Right ventricle myocardium inferior (tissue), 1 donor: ENCODE data around the gene ZBTB16. TPM values are rescaled to one million over a fixed set of nuclear protein-coding genes. Genes with fewer than 3 reads are reported as not detected.
A peak's percentile ranks its signal among the peaks of the same experiment; 100 is the strongest.

ENCODE experiments used
- ATAC-seq: fragments of 200-7000 bp; cut with Tn5 transposase; one replicate; pipeline ENCODE4 v1.9.1; 2020; ENCODE audit warnings: mild to moderate bottlenecking, moderate library complexity
- DNase-seq: peaks from one replicate; pipeline ENCODE4 v3.0.0; 2021; ENCODE audit errors: missing footprints
- intact Hi-C: fragments of 100-400 bp; cut with DNase I; formaldehyde crosslinking; loops from one replicate; pipeline ENCODE4 v1.11.0; 2022
- total RNA-seq: library from RNA; stranded (reverse); fragmentation: NEBNext Ultra II Directional; extraction: Animal tissue kit (Norgen Biotek cat#: 25700); gene quantifications from one replicate; pipeline ENCODE4 v1.2.1, GENCODE V29; 2021
- donor health status: DM: no; HTN: yes; CAD: no; lungs with severe emphysema.

The ZBTB16 gene
- total RNA-seq, 1 donor from 2014 or later: 78.1 TPM

DNA sequence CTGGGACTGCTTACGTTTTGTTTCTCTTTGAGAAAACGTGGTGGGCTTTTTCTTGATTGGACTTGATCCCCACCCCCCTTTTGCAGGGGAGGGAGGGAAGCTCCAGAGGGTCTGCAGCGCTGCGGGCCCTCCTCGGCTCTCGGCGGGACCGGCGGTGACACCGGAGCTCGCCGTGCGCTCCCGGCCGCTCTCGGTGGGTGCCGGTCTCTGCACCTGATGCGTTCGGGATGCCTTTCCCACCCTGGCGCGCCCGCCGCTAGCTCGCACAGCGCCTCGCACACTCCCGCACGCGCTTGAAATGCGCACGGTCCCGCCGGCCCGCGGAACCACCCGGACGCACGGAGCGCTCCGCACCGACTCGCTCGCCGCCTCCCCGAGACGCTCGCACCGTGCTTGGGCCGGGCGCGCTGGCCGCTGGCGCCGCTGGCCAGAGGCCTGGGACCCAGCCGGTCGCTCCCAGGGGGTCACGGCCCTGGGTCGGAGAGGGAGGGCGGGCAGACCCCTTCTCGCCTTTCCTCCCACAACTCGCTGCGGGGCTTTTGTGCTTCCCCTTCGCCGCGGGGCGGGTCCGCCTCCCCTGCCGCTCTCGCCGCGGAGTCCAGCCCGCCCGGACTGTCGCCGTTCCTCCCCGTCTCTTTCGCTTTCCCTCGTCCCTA lies 1.0 kb downstream of the ZBTB16 start:
- intact Hi-C loops: loop anchor here (5.0 kb wide), 1 partner anchor 67 kb away; no protein-coding TSS in a partner anchor
- ATAC-seq: peak; percentile 24
- peak; percentile 79 for DNase-seq

DNA sequence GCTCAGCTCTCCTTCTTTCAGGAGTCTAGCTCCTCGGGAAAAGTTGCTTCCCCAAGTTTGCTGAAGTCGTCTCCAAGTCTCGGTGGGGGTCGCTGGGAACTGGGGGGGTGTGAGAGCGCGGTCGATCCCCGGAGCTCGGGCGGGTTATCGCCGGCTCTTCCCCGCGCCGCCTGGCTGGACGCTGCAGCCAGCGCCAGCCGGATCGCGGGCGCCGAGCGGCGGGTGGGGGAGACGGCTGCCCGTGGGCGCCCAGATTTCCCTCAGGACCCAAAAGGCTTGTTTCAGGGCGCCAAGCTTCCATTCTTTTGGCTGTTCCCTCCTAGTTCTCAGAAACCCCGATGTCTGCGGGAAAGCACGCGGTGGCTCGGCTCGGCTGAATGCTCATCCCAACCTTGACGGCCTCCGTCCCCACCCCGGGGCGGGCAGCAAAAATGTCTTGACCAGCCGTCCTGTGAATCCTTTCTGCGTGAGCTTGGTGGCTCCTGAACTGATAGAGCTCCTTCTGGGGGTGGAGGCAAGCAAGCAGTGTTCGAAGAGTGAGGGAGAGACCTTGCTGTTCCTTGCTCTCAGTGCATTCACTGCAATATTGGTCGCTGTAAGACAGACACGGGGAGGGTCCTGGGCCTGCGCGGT lies 1.7 kb downstream of the ZBTB16 start:
- intact Hi-C loops: loop anchor here (5.0 kb wide), 1 partner anchor 66 kb away; no protein-coding TSS in a partner anchor
- ATAC-seq (no peak), DNase-seq (no peak)

DNA sequence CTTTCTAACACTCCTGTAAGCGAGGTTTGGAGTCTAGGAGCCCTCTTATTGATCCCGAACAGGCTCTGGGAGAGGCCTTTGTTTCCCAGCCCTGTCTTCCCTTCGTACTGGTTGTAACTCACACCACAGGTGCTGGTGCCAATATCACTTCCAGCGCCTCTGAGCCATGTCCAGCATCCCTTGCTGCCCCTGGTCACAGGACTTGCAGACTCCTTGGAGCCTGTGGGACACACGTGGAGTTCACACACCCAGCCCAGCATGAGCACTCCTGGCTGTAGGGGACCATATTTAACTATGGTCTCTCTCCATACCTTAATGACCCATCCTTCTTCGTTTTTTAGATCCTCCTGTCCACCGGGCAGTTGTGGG lies 2.2 kb downstream of the ZBTB16 start:
- no peak for ATAC-seq
- intact Hi-C loops: loop anchor here (5.0 kb wide), 1 partner anchor 66 kb away; no protein-coding TSS in a partner anchor
- no peak for DNase-seq

DNA sequence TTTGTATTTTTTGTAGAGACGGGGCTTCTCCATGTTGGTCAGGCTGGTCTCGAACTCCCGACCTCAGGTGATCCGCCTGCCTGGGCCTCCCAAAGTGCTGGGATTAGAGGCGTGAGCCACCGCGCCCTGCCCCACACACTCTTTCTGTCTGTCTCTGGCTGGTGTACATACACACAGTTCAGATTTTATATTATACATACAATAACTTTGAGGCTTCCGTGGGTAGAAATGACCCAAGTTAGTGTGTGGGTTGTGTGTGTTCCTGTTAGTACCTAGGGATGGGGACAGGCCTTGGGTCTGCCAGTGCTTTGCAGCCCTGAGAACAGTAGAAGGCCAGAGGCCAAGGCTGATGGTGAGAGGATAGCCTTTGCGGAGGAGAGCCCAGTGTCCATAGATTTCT lies 2.8 kb downstream of the ZBTB16 start:
- intact Hi-C loops: loop anchor here (5.0 kb wide), 1 partner anchor 65 kb away; no protein-coding TSS in a partner anchor
- no peak for DNase-seq
- no peak for ATAC-seq

DNA sequence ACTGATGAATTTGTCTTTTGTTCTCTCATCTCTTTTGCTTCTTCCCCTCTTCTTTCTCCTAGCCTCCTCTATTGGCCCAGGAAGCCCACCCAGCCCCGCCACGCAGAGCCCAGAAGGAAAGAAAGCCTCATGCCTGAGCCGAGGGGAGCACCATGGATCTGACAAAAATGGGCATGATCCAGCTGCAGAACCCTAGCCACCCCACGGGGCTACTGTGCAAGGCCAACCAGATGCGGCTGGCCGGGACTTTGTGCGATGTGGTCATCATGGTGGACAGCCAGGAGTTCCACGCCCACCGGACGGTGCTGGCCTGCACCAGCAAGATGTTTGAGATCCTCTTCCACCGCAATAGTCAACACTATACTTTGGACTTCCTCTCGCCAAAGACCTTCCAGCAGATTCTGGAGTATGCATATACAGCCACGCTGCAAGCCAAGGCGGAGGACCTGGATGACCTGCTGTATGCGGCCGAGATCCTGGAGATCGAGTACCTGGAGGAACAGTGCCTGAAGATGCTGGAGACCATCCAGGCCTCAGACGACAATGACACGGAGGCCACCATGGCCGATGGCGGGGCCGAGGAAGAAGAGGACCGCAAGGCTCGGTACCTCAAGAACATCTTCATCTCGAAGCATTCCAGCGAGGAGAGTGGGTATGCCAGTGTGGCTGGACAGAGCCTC lies 3.8 kb downstream of the ZBTB16 start:
- ATAC-seq (peak; percentile 6), DNase-seq (no peak)
- intact Hi-C loops: loop anchor here (5.0 kb wide), 1 partner anchor 64 kb away; no protein-coding TSS in a partner anchor

DNA sequence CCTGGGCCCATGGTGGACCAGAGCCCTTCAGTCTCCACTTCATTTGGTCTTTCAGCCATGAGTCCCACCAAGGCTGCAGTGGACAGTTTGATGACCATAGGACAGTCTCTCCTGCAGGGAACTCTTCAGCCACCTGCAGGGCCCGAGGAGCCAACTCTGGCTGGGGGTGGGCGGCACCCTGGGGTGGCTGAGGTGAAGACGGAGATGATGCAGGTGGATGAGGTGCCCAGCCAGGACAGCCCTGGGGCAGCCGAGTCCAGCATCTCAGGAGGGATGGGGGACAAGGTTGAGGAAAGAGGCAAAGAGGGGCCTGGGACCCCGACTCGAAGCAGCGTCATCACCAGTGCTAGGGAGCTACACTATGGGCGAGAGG lies 4.3 kb downstream of the ZBTB16 start:
- DNase-seq: no peak
- no peak for ATAC-seq
- intact Hi-C loops: loop anchor here (5.0 kb wide), 1 partner anchor 63 kb away; no protein-coding TSS in a partner anchor

DNA sequence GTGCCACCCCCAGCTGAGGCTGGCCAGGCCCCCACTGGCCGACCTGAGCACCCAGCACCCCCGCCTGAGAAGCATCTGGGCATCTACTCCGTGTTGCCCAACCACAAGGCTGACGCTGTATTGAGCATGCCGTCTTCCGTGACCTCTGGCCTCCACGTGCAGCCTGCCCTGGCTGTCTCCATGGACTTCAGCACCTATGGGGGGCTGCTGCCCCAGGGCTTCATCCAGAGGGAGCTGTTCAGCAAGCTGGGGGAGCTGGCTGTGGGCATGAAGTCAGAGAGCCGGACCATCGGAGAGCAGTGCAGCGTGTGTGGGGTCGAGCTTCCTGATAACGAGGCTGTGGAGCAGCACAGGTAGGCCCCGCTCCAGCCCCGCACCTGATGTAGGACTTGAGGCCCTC lies 4.7 kb downstream of the ZBTB16 start:
- ATAC-seq (no peak), DNase-seq (no peak)
- intact Hi-C loops: loop anchor here (5.0 kb wide), 1 partner anchor 63 kb away; no protein-coding TSS in a partner anchor

DNA sequence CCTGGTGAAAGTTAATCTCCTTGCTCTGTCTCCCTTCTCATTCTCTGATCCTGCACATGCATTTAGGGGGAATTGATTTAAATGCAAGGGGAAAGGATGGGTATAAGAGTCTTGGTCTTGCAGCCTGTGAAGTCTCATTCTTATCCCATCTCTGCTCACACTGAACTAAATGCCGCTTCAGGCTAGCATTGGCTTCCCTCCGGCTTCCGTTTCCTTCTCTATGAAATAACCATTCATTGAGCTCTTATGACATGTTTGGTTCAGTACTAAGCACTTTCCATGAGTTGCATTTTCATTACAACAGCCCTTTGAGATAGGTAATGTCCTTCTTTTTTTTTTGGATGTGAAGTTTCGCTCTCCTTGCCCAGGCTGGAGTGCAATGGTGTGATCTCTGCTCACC lies 5.6 kb downstream of the ZBTB16 start:
- DNase-seq (no peak), ATAC-seq (no peak)
- intact Hi-C loops: no loop called here

DNA sequence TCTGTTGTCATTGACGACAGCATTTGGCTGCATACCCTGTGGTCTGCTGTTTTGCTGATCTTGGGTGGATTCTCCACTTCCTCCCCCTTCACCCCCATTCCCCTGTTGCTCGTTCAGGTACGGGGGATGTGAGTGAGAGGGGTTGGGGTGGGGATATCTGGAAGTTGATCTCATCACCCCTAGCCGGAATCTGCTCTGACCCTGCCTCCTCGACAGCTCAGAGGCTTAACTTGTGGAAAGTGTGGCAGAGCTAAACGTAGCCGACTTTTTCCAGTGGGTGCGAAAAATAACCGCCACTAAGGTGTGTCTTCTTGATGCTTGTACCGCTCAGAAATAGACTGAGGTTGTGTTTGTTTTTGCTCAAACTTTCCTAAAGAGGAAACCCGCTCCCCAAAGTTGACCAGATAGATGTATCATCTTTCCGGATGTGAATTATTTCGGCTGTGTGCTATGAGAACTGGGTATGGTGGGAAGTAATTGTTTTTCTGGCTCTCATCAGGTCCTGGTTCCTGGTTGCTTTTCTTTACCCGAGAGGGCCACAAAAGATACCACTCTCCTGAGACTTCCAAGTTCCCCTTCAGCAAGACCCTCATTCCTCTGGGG lies 6.6 kb downstream of the ZBTB16 start:
- intact Hi-C loops: no loop called here
- DNase-seq (no peak), ATAC-seq (no peak)

DNA sequence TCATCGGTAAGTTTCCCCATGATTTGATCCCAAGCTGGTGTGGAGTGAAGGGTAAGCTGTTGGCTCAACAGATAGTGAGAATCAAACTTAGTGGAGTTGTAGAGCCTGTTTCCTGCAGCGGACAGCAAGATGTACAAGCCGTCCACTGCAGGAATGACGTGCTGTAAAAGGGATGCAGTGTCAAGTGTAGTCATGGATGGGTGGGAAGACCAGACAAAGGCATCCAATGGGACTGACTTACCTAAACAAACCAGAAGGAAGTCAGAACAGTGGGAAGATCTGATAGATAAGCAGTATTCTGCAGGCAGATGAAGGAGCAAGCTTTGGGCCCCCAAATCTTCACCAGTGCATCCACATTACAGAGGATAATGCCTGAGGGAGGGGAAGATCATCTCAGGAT lies 8.8 kb downstream of the ZBTB16 start:
- intact Hi-C loops: no loop called here
- no peak for ATAC-seq
- DNase-seq: no peak

DNA sequence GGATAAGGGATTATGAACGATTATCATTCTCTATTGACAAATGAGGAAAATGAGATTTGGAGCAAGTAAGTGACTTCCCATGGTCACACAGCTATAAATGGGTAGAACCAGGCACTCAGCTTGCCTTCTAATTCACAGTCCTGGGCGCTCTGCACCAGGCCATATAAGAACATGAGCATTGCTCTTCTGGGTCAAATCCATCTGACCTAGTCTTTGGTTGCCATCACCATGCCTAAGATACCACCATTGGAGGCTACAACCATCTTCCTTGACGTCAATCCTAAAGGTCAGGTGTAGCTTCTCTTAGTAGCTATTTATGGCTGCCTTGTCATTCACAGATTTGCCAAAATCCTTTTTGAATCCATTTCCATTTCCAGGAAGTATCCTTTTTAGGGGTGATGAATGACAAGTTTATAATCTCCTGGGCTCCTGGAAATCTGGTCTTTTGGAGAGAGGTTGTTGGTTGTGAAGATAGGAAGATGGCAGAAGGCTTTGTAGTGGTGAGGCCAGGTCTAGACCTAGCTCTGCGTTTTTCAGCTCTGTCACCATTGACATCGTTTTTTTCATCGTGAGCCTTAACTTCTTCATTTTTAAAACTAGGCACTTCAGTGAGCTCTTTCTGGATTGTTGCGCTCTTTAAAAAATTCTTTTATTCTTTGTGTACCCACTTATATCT lies 11.1 kb downstream of the ZBTB16 start:
- intact Hi-C loops: no loop called here
- ATAC-seq (no peak), DNase-seq (no peak)

DNA sequence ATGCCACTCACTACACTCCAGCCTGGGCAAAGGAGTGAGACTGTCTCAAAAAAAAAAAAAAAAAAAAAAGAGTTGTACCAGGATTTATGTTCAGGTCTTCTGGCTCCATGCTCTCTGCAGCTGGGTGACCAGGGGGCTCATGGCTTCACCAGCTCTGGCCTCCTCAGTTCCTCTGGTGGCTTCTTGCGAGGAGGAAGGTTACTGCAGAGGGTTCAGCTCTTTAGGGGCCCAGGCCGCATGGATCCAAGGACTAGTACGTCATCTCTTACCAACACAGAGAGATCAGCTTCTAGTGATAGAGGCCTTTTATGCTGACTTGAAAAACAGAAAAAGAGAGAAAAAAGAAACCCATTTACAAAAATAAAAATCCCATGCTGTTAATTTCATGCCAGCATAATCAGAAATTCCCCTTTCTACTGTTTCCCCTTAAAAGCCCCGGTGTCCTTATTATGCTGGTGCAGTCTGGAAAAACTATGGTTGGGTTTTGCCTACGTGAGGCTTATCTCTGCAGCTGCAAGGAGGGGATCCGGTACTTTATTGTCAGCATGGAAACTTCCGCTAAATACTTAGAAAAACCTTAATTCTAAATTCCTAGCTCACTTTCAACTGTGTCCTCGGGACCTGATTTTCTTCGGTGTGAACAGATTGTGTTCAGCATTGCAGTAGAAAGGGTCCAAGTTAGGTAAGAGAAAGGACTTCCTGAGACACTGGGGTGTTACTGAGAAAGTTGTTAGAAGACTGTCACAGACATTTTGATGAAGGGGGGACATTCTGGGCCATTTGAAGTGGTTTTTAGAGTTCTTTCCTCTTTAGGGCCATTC lies 13.7 kb downstream of the ZBTB16 start:
- intact Hi-C loops: no loop called here
- no peak for DNase-seq
- ATAC-seq: no peak

DNA sequence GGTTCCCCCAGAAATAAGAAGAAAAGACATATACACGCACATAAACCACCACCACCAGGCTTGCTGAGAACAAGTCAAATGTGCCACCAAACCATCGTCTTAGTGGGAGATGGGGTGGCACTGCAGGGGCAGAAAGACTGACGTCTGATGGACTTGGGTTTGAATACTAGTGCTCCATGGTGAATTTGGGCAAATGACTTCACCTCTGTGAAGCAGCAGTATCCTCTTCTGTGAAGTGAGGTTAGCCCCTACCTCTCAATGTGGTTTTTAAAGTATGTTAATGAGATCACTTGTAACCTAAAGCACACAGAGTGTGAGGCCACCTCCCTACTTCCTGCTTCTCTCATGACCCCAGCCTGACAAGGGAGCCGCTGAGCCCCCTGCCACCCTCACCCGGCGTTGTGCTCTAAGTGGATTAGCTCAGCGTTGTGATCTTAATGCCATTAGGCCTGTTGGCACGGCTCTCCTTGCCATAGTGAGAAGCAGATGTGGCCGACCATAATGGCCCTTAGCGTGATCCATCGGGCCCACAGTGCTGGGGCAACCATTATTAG lies 14.4 kb downstream of the ZBTB16 start:
- ATAC-seq (no peak), DNase-seq (no peak)
- intact Hi-C loops: no loop called here

DNA sequence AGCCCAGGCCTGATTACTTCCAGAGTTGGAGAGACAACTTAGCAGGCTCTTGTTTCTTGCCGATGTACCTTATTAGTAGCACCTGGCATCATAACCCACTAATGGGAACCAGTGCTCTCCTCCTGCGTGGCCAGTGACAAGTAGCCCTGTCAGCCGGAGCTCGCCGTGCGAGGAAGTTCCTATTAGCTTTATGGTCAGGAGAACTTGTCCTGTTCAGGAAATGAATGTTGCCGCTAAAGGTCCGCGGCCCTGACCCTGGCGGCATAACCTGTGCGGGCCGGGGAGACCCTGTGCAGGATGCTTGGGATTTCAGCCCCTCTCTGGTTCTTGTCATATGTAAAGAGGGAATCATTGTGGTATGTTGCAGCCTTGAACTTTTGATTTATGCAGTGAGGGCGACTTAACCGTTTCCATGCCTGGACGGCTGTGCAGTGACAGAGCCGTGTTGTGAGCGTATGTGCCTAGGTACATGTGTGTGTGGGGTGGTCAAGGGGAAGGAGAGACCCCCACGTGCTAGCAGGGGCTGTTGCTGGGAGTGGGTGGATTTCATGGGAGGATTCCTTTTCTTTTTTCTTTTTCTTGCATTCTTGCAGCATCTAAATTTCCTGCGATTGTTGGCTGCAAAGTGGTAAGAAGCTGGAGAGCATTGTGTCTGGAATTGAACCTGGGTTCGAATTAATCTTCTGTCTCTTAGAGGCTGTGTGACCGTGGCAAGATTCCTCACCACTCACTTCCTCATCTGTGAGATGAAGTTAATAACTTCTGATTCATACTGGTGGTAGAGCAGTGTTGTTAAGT lies 15.2 kb downstream of the ZBTB16 start:
- DNase-seq (peak; percentile 83), ATAC-seq (no peak)
- intact Hi-C loops: no loop called here

DNA sequence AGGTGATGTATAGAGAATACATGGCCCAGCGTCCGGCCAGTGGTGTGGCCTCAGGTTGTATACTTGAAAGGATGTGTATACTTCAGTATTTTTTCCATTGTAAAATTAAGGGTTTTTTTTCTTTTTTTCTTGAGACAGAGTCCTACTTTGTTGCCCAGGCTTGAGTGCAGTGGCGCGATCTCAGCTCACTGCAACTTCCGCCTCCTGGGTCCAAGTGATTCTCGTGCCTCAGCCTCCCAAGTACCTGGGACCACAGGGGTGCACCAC lies 15.8 kb downstream of the ZBTB16 start:
- intact Hi-C loops: no loop called here
- no peak for ATAC-seq
- DNase-seq: no peak

DNA sequence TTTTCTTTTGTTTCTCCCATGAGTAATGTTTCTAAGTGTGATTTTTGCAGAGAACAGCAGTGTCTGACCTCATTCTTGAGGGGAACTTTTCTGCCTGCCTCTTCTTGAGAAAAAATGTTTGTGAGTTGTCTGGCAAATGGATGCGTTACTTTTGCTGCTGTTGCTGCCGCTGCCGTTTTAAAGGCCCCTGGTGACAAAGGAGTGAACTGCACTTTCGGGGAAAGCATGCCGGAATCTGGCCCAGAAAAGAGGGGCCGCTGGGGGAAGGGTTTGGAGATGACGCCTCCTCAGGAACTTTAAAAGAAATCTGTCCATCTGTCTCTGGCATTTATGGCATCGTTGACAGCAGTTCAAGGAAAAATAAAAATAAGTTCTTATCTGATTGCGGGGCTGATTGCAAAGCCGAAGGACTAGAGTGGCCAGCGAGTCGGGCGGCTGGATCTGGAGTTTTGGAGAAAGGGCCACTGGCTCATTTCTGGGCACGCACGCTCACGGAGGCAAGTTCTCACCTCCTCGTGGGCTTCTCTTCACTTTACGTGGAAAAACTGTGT lies 16.5 kb downstream of the ZBTB16 start:
- ATAC-seq (no peak), DNase-seq (no peak)
- intact Hi-C loops: no loop called here

DNA sequence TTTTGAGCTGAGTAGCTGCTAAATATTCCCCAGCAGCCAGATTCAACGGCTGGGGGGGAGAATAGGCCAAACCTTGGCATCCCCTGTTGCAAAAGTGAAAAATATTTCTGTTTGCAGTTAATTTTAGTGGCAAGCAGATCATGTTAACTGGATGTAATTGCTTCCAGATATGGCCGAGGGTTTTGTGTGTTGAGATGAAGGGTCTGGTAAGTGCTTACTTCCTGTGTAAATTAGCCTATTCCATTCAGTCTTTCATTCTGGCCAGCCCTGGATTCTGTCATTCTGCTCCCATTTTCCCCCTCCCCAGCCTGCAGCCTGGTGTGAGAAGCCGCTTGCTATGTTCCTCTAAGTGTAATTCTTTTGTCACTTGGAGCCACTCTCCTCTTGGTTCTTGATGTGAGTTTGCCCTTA lies 17.4 kb downstream of the ZBTB16 start:
- intact Hi-C loops: no loop called here
- no peak for ATAC-seq
- DNase-seq: no peak
